Measurements from ENCODE around the gene ASB16.

ASB16 gene

GRCh38 chr17:44222112-44222869 lies 51.8 kb downstream of the ASB16 start:
- no peak for DNase-seq (ENCODE audit: low read depth in 3 of 3)

- no peak for DNase-seq (ENCODE audit: low read depth in 3 of 3)
Observed at GRCh38 chr17:44223541-44224071, 53.1 kb downstream of the ASB16 start.
